Measurements from ENCODE around the gene WWC2.
"Not testable (repeated sequence)": the region's sequence is repeated elsewhere in the genome, so short reads cannot be mapped to it uniquely, and the experiment has no call there.

DNA sequence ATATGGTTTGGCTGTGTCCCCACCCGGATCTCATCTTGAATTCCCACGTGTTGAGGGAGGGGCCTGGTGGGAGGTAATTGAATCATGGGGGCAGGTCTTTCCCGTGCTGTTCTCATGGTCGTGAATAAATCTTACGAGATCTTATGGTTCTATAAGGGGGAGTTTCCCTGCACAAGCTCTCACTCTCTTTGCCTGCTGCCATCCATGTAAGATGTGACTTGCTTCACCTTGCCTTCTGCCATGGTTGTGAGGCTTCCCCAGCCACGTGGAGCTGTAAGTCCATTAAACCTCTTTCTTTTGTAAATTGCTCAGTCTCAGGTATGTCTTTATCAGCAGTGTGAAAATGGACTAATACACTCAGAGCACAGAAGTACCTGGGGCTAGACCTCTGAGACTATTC lies 227.3 kb downstream of the WWC2 start:
- TF ChIP-seq, protein P1, sequence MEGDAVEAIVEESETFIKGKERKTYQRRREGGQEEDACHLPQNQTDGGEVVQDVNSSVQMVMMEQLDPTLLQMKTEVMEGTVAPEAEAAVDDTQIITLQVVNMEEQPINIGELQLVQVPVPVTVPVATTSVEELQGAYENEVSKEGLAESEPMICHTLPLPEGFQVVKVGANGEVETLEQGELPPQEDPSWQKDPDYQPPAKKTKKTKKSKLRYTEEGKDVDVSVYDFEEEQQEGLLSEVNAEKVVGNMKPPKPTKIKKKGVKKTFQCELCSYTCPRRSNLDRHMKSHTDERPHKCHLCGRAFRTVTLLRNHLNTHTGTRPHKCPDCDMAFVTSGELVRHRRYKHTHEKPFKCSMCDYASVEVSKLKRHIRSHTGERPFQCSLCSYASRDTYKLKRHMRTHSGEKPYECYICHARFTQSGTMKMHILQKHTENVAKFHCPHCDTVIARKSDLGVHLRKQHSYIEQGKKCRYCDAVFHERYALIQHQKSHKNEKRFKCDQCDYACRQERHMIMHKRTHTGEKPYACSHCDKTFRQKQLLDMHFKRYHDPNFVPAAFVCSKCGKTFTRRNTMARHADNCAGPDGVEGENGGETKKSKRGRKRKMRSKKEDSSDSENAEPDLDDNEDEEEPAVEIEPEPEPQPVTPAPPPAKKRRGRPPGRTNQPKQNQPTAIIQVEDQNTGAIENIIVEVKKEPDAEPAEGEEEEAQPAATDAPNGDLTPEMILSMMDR (IDR thresholded peaks at IDR 0.05) = not testable (repeated sequence)
- TF ChIP-seq POLR2AphosphoS5 (IDR thresholded peaks at IDR 0.05) = not testable (repeated sequence)
